ENCODE measurements around the gene PCNX2.
"Not testable (repeated sequence)": the region's sequence is repeated elsewhere in the genome, so short reads cannot be mapped to it uniquely, and the experiment has no call there.

Gene PCNX2

GRCh38 chr1:233042834-233043233, 252.7 kb downstream of the PCNX2 start:
- DNase-seq = no peak

- no peak for DNase-seq
Measured at GRCh38 chr1:233040494-233040893, 255.0 kb downstream of the PCNX2 start.

GRCh38 chr1:233038581-233038980, 256.9 kb downstream of the PCNX2 start:
- no peak for DNase-seq

- DNase-seq = no peak
Measured at GRCh38 chr1:233037843-233038242, 257.7 kb downstream of the PCNX2 start.

- DNase-seq = no peak
Measured at GRCh38 chr1:233034836-233035235, 260.7 kb downstream of the PCNX2 start.

- DNase-seq = no peak
Measured at GRCh38 chr1:233033361-233033760, 262.2 kb downstream of the PCNX2 start.

- DNase-seq = no peak
Measured at GRCh38 chr1:233032916-233033315, 262.6 kb downstream of the PCNX2 start.

GRCh38 chr1:233031521-233031920, 264.0 kb downstream of the PCNX2 start:
- no peak for DNase-seq

GRCh38 chr1:233027046-233027445, 268.5 kb downstream of the PCNX2 start:
- no peak for DNase-seq

- DNase-seq = no peak
Measured at GRCh38 chr1:233025567-233025966, 270.0 kb downstream of the PCNX2 start.

GRCh38 chr1:233025157-233025556, 270.4 kb downstream of the PCNX2 start:
- peak; percentile 26 for DNase-seq

- DNase-seq = no peak
Measured at GRCh38 chr1:233024199-233024598, 271.3 kb downstream of the PCNX2 start.

GRCh38 chr1:233022246-233022645, 273.3 kb downstream of the PCNX2 start:
- DNase-seq = no peak

- DNase-seq = no peak
Measured at GRCh38 chr1:233020426-233020825, 275.1 kb downstream of the PCNX2 start.

- DNase-seq = no peak
Measured at GRCh38 chr1:233019778-233020325, 275.7 kb downstream of the PCNX2 start.

GRCh38 chr1:233019083-233019482, 276.4 kb downstream of the PCNX2 start:
- no peak for DNase-seq

- no peak for DNase-seq
Measured at GRCh38 chr1:233016798-233017197, 278.7 kb downstream of the PCNX2 start.

- no peak for DNase-seq
Measured at GRCh38 chr1:233015965-233016364, 279.6 kb downstream of the PCNX2 start.

GRCh38 chr1:233012021-233012420, 283.5 kb downstream of the PCNX2 start:
- no peak for DNase-seq

- DNase-seq = no peak
Measured at GRCh38 chr1:233010146-233010545, 285.4 kb downstream of the PCNX2 start.

GRCh38 chr1:233006541-233006973, 289.0 kb downstream of the PCNX2 start:
- DNase-seq = no peak

- no peak for DNase-seq
Measured at GRCh38 chr1:233006108-233006507, 289.4 kb downstream of the PCNX2 start.

- no peak for DNase-seq
Measured at GRCh38 chr1:233005703-233006102, 289.8 kb downstream of the PCNX2 start.

- DNase-seq = no peak
Measured at GRCh38 chr1:233005156-233005555, 290.4 kb downstream of the PCNX2 start.

GRCh38 chr1:233004451-233004850, 291.1 kb downstream of the PCNX2 start:
- no peak for DNase-seq

GRCh38 chr1:233003638-233004037, 291.9 kb downstream of the PCNX2 start:
- DNase-seq = not testable (repeated sequence)
